Prostate gland (tissue), 2 donors: ENCODE data around the gene DRAM1. TPM values are rescaled to one million over a fixed set of nuclear protein-coding genes. Genes with fewer than 3 reads are reported as not detected.
"Not testable (repeated sequence)": the region's sequence is repeated elsewhere in the genome, so short reads cannot be mapped to it uniquely, and the experiment has no call there.

Experiments
- DNase-seq: peaks from one replicate; pipeline ENCODE4 v3.0.0-alpha.2; 2019; ENCODE audit warnings: low spot score
- H3K27ac ChIP-seq, 2 donors: fragments of 200-600 bp; sonication (generic); 2 replicates each; pipeline ENCODE4 v1.5.1; 2017 to 2019
- H3K27me3 ChIP-seq: fragments of 200-600 bp; sonication (generic); replicated peaks from 2 replicates; pipeline ENCODE4 v1.5.1; 2019; ENCODE audit not compliant: insufficient read depth
- H3K36me3 ChIP-seq, 2 donors: fragments of 200-600 bp; sonication (generic); 1 replicate in 1 of 2; 2 replicates in 1 of 2; pipeline versions ENCODE4 v1.5.1 to v1.8.1; 2017 to 2019
- H3K4me1 ChIP-seq: fragments of 200-600 bp; sonication (generic); replicated peaks from 2 replicates; pipeline ENCODE4 v1.5.1; 2019
- H3K4me3 ChIP-seq, 2 donors: fragments of 200-600 bp; sonication (generic); 2 replicates each; pipeline ENCODE4 v1.5.1; 2017 to 2019
- H3K9me3 ChIP-seq: fragments of 200-600 bp; sonication (generic); 2 replicates; pipeline ENCODE4 v1.5.1; 2017
- POLR2A ChIP-seq: fragments of 450-650 bp; IDR thresholded peaks from one replicate; pipeline ENCODE4 v1.6.1; 2016; ENCODE audit warnings: antibody characterized with exemption, mild to moderate bottlenecking
- POLR2AphosphoS5 ChIP-seq: sonication (generic); formaldehyde crosslinking; IDR thresholded peaks from one replicate; pipeline ENCODE4 v1.6.1; 2017; ENCODE audit warnings: antibody characterized with exemption
- WGBS: methylation state at CpG from one replicate; pipeline ENCODE4 v1.1.5; 2018; 5-methylcytosine and 5-hydroxymethylcytosine counted together
- intact Hi-C: fragments of 100-400 bp; cut with DNase I; formaldehyde crosslinking; loops from one replicate; pipeline ENCODE4 v1.14.2; 2022
- total RNA-seq, 2 donors: library from RNA; depleted of rRNA; stranded (reverse); fragments of >200 nt; gene quantifications; one replicate each; pipeline ENCODE4 v1.1.0, GENCODE V29; 2016
- TF ChIP-seq, protein P1 (sequence below), 4 experiments: fragments of 200-600 bp in 2 of 4; fragments of 450-650 bp in 2 of 4; sonication (generic) in 2 of 4; IDR thresholded peaks; 1 replicate in 3 of 4; 2 replicates in 1 of 4; pipeline ENCODE4 v1.5.1; 2016 to 2019; ENCODE audit warnings: antibody characterized with exemption in 4 of 4, mild to moderate bottlenecking in 2 of 4, moderate library complexity in 2 of 4

Gene DRAM1
- total RNA-seq, 2 donors from 2014 or later = 12.8 to 13.1 TPM

DNA sequence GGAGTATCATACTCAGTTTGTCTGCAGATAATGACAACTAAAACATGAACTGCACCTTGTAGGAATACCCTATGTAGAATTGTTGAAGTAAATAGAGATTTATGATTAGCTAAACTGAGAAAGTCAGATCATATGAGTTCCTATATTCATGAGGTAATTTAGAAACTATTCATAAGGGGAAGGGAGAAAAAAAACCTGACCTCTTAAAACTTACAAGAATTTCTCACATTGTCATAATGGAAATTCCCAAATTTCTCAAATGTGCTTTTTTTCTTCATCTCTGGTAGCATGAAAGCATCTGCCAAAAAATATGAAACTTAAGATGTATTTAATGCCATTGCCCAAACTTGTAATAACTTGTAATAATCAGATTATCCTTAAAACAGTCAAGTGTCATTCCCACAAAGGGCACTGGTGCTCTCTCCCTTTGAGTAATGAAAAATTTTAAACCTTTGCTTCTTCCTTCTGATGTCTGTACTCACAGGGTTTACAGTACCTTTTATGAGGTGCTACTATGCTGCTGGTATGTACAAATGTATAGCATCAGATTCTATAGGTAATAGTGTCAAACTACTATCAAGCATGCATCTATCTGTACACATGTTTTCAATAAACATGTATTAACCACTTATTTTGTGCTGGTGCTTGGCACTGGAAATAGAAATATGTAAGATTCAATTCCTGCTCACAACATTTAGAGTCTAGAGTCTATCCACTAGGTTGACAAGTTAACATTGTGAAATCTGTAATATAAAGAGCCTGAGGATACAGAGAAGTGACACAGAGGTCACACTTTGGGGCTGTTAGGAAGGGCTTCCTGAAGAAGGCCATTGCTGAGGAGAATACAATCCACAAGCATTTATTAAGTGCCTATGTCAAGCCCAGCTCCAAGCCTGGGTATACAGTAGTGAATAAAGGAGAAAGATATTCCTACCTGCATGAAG is 17.4 kb upstream of the DRAM1 start:
- no peaks in the 10 kb centered on the region for H3K9me3 ChIP-seq
- intact Hi-C loops = no loop called here
- TF ChIP-seq, protein P1, sequence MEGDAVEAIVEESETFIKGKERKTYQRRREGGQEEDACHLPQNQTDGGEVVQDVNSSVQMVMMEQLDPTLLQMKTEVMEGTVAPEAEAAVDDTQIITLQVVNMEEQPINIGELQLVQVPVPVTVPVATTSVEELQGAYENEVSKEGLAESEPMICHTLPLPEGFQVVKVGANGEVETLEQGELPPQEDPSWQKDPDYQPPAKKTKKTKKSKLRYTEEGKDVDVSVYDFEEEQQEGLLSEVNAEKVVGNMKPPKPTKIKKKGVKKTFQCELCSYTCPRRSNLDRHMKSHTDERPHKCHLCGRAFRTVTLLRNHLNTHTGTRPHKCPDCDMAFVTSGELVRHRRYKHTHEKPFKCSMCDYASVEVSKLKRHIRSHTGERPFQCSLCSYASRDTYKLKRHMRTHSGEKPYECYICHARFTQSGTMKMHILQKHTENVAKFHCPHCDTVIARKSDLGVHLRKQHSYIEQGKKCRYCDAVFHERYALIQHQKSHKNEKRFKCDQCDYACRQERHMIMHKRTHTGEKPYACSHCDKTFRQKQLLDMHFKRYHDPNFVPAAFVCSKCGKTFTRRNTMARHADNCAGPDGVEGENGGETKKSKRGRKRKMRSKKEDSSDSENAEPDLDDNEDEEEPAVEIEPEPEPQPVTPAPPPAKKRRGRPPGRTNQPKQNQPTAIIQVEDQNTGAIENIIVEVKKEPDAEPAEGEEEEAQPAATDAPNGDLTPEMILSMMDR (IDR thresholded peaks at IDR 0.05) = no peak
- TF ChIP-seq POLR2A = no peak
- no peak for TF ChIP-seq POLR2AphosphoS5
- no peak for DNase-seq
- H3K27me3 ChIP-seq = no peaks in the 10 kb centered on the region
- no peaks in the 10 kb centered on the region for H3K36me3 ChIP-seq
- no peak overlapping the region for H3K27ac ChIP-seq
- no peaks in the 10 kb centered on the region for H3K4me1 ChIP-seq
- H3K4me3 ChIP-seq = no peak overlapping the region

DNA sequence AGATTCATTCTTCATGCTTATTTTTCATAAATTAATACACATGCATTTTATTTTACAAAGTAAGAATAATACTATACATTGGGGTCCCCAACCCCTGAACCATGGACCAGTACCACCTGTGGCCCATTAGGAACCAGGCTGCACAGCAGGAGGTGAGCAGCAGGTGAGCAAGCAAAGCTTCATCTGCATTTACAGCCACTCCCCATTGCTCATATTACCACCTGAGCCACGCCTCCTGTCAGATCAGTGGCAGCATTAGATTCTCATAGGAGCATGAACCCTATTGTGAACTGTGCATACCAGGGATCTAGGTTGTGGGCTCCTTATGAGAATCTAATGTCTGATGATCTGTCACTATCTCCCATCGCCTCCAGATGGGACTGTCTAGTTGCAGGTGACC is 15.7 kb upstream of the DRAM1 start:
- H3K4me3 ChIP-seq, H3K9me3 ChIP-seq, H3K36me3 ChIP-seq, DNase-seq, H3K27me3 ChIP-seq, H3K27ac ChIP-seq, intact Hi-C loops, H3K4me1 ChIP-seq: not testable (repeated sequence)
- WGBS = 96% methylated on average over 2 of the region's 2 CpGs

DNA sequence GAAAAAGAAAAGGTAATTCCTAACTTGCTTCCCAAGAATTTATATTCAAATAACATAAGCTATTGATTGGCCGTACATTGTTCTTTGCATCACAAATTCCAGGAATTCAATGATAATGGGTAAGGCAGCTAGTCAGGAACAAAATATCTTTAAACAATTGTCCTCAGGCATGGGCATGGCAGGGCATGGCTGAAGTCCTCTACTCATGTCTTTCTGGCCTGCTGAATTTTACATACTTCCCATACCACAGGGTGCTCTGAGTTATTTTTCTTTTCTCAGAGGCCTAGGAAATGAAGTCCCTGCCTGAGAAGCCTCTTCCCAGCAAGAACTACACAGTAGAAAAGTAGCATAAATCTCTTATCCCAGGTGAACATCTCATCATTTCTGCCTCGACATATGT is 15.1 kb upstream of the DRAM1 start:
- no peaks in the 10 kb centered on the region for H3K27me3 ChIP-seq
- no peaks in the 10 kb centered on the region for H3K9me3 ChIP-seq
- H3K4me3 ChIP-seq = no peak overlapping the region
- WGBS = 96% methylated on average over 2 of the region's 2 CpGs
- DNase-seq = no peak
- TF ChIP-seq POLR2A = no peak
- TF ChIP-seq, protein P1 (IDR thresholded peaks at IDR 0.05) = no peak
- no peak for TF ChIP-seq POLR2AphosphoS5
- H3K36me3 ChIP-seq = no peaks in the 10 kb centered on the region
- H3K4me1 ChIP-seq = no peaks in the 10 kb centered on the region
- intact Hi-C loops = no loop called here
- H3K27ac ChIP-seq = no peak overlapping the region

DNA sequence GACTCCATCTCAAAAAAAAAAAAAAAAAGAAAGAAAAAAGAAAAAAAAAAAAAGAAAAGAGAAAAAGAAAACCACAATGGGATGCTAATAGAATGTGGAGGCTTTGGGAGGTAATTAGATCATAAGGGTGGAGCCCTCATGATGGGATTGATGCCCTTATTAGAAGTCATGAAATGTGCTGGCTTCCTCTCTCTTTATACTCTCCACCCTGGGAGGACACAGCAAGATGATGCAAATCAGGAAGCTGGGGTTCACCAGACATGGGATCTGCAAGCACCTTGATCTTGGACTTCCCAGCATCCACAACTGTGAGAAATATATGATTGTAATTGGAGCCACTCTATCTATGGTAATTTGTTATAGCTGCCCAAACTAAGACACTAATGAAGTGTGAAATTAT is 13.4 kb upstream of the DRAM1 start:
- DNase-seq = no peak
- intact Hi-C loops = no loop called here
- Histone ChIP-seq H3K36me3 (no peaks in the 10 kb centered on the region), H3K27ac (no peak overlapping the region), H3K27me3 (no peaks in the 10 kb centered on the region), H3K9me3 (no peaks in the 10 kb centered on the region), H3K4me3 (no peak overlapping the region), H3K4me1 (no peaks in the 10 kb centered on the region)
- TF ChIP-seq, protein P1 (IDR thresholded peaks at IDR 0.05) = no peak
- no peak for TF ChIP-seq POLR2A
- TF ChIP-seq POLR2AphosphoS5 = no peak

DNA sequence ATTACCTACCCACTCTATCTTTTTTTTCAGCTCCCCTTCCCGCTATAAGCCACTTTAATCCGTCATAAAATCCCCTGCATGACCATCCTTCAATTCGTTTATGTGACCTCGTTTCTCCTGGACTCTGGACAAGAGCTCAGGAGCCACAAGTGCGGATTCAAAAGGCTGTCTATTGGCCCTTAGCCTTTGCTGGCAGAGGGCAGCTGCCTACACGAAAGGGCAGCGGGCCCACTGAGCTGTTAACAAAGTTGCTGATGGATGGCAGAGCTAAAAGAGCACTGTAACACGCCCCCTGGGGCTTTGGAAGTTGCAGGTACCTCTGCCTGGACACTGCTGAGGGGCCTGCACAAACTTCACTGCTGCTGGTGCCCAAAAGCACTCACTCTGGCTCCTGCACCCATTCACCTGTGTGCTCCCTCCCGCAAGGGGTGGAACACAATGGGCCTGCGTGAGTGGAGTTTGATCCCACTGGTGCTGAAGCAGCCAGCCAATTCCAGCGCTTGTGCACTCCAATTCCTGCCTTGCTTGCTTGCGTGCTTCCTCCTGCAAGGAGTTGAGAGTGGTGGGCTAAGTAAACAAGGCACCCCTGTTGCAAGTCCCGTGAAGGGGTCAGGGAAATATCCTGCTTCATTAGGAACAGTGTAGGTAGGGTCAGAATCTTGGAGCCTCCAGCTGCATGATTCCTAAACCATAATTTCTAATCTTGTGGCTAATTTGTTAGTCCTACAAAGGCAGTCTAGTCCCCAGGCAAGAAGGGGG is 10.6 kb upstream of the DRAM1 start:
- Histone ChIP-seq H3K4me3 (no peak overlapping the region), H3K4me1 (no peaks in the 10 kb centered on the region), H3K27ac (no peak overlapping the region), H3K9me3 (no peaks in the 10 kb centered on the region), H3K27me3 (no peaks in the 10 kb centered on the region), H3K36me3 (no peaks in the 10 kb centered on the region)
- TF ChIP-seq POLR2AphosphoS5 (no peak), POLR2A (no peak)
- TF ChIP-seq, protein P1 (IDR thresholded peaks at IDR 0.05) = no peak
- 80% methylated on average over 13 of the region's 13 CpGs for WGBS
- no peak for DNase-seq
- intact Hi-C loops = no loop called here

DNA sequence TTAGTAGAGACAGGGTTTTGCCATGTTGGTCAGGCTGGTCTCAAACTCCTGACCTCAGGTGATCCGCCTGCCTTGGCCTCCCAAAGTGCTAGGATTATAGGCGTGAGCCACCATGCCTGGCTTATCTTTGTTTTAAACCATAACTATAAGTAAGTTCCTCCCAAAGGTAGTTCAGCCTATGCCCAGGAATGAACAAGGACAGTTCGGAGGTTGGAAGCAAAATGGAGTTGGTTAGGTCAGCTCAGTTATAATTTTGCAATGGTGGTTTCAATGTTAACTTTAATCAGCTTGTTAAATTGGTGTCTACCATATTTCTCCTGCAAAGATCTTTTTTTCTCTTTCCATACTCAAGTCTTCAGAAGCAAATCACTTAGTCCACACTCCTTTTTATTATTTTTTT is 9.8 kb upstream of the DRAM1 start:
- H3K4me1 ChIP-seq, DNase-seq, H3K4me3 ChIP-seq, H3K27ac ChIP-seq, H3K27me3 ChIP-seq, H3K9me3 ChIP-seq, H3K36me3 ChIP-seq, intact Hi-C loops: not testable (repeated sequence)
- 97% methylated on average over 3 of the region's 3 CpGs for WGBS
